DOHH2 (cell line): ENCODE results near the gene CNN3.

Source experiments
- H3F3A ChIP-seq: fragments of 200-600 bp; sonication (generic), shearing (Covaris generic); 2 replicates; pipeline ENCODE4 v1.6.0; 2016; ENCODE audit warnings: antibody characterized with exemption, mild to moderate bottlenecking; ENCODE audit not compliant: control insufficient read depth, insufficient read depth
- H3K27ac ChIP-seq: fragments of 200-600 bp; sonication (generic); 2 replicates; pipeline ENCODE4 v1.5.1; 2014; ENCODE audit warnings: low read depth, mild to moderate bottlenecking, low read length, moderate library complexity
- H3K27me3 ChIP-seq: fragments of 200-600 bp; sonication (generic); 2 replicates; pipeline ENCODE4 v1.6.1; 2014; ENCODE audit warnings: mild to moderate bottlenecking, low read length, mixed read lengths; ENCODE audit not compliant: control insufficient read depth
- H3K36me3 ChIP-seq: fragments of 200-600 bp; sonication (generic); 2 replicates; pipeline ENCODE4 v1.6.1; 2014; ENCODE audit warnings: mild to moderate bottlenecking, low read length, moderate library complexity, mixed read lengths; ENCODE audit not compliant: control insufficient read depth
- H3K4me1 ChIP-seq: fragments of 200-600 bp; sonication (generic); 2 replicates; pipeline ENCODE4 v1.6.1; 2014; ENCODE audit warnings: mild to moderate bottlenecking, low read length, mixed read lengths; ENCODE audit not compliant: control insufficient read depth
- H3K4me2 ChIP-seq: fragments of 200-600 bp; sonication (generic); 2 replicates; pipeline ENCODE4 v1.6.0; 2014; ENCODE audit warnings: mild to moderate bottlenecking, low read length, moderate library complexity
- H3K4me3 ChIP-seq: fragments of 200-600 bp; sonication (generic); 2 replicates; pipeline ENCODE4 v1.5.1; 2014; ENCODE audit warnings: mild to moderate bottlenecking, low read length, mixed read lengths
- H3K79me2 ChIP-seq: fragments of 200-600 bp; sonication (generic); 2 replicates; pipeline ENCODE4 v1.6.1; 2014; ENCODE audit warnings: mild to moderate bottlenecking, low read length, mixed read lengths; ENCODE audit not compliant: control insufficient read depth
- H3K9me2 ChIP-seq: fragments of 200-600 bp; sonication (generic); replicated peaks from 2 replicates; pipeline ENCODE4 v1.6.1; 2014; ENCODE audit warnings: mild to moderate bottlenecking, low read length, mixed read lengths; ENCODE audit not compliant: control insufficient read depth
- H3K9me3 ChIP-seq: fragments of 200-600 bp; sonication (generic); 2 replicates; pipeline ENCODE4 v1.6.1; 2014; ENCODE audit warnings: antibody characterized with exemption, low read length, mixed read lengths; ENCODE audit not compliant: control insufficient read depth, insufficient read depth
- H4K20me1 ChIP-seq: fragments of 200-600 bp; sonication (generic); 2 replicates; pipeline ENCODE4 v1.6.0; 2014; ENCODE audit warnings: low read depth, mild to moderate bottlenecking, antibody characterized with exemption, low read length, moderate library complexity; ENCODE audit not compliant: control insufficient read depth, insufficient read depth
- EZH2phosphoT487 ChIP-seq: fragments of 200-600 bp; sonication (generic); IDR thresholded peaks from 2 replicates; pipeline ENCODE4 v1.6.1; 2017; ENCODE audit warnings: borderline replicate concordance, mild to moderate bottlenecking, antibody characterized with exemption, low read length, moderate library complexity, mixed read lengths
- TF ChIP-seq, protein P1 (sequence below): fragments of 200-600 bp; sonication (generic); IDR thresholded peaks from one replicate; pipeline ENCODE4 v1.5.1; 2014; ENCODE audit warnings: antibody characterized with exemption, mild to moderate bottlenecking, low read depth, low read length; ENCODE audit not compliant: poor library complexity, severe bottlenecking

CNN3 gene

GRCh38 chr1:94926915-94927404 is at the start of gene CNN3:
TSS of gene CNN3 (minus strand) at chr1:94927110. CDS start at chr1:94926894, 216 bp downstream.
- no peak for TF ChIP-seq EZH2phosphoT487
- TF ChIP-seq, protein P1, sequence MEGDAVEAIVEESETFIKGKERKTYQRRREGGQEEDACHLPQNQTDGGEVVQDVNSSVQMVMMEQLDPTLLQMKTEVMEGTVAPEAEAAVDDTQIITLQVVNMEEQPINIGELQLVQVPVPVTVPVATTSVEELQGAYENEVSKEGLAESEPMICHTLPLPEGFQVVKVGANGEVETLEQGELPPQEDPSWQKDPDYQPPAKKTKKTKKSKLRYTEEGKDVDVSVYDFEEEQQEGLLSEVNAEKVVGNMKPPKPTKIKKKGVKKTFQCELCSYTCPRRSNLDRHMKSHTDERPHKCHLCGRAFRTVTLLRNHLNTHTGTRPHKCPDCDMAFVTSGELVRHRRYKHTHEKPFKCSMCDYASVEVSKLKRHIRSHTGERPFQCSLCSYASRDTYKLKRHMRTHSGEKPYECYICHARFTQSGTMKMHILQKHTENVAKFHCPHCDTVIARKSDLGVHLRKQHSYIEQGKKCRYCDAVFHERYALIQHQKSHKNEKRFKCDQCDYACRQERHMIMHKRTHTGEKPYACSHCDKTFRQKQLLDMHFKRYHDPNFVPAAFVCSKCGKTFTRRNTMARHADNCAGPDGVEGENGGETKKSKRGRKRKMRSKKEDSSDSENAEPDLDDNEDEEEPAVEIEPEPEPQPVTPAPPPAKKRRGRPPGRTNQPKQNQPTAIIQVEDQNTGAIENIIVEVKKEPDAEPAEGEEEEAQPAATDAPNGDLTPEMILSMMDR, result no peak
- no peaks in the 10 kb centered on the region for H3K9me3 ChIP-seq
- H3K27me3 ChIP-seq, result peaks cover 6% of the 10 kb centered on the region; the same call in 1 of the 2 replicates
- H3K79me2 ChIP-seq, result no peaks in the 10 kb centered on the region
- no peak within 1 kb of the TSS for H3K27ac ChIP-seq
- H3K9me2 ChIP-seq, result no peaks in the 10 kb centered on the region
- H4K20me1 ChIP-seq, result no peaks in the 10 kb centered on the region
- no peaks in the 10 kb centered on the region for H3K36me3 ChIP-seq
- H3F3A ChIP-seq, result no peaks in the 10 kb centered on the region
- H3K4me1 ChIP-seq, result peaks cover 6% of the 10 kb centered on the region
- H3K4me2 ChIP-seq, result no peak within 1 kb of the TSS
- H3K4me3 ChIP-seq, result no peak within 1 kb of the TSS

DNA sequence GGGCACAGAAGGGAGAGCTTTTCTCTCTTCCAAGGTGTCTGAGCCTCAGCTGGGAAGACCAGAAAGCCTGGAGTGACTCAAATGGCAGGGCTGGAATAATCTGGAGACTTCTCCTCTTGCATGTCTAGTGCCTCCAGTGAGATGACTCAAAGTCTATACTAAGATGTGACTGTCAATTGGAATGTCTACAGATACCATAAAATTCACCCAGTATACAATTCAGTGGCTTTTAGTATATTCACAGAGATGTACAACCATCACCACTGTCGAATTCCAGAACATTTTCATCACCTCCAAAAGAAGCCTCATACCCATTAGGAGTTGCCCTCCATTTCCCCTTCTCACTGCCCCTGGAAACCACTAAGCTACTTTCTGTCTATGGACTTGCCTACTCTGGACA is 47.9 kb upstream of the CNN3 start:
- Histone ChIP-seq H3K36me3 (no peaks in the 10 kb centered on the region), H3K79me2 (no peaks in the 10 kb centered on the region), H3K27ac (no peak overlapping the region), H4K20me1 (no peaks in the 10 kb centered on the region), H3K4me2 (no peak overlapping the region), H3K9me2 (no peaks in the 10 kb centered on the region), H3K4me1 (peaks cover 16% of the 10 kb centered on the region), H3K9me3 (no peaks in the 10 kb centered on the region), H3K27me3 (no peaks in the 10 kb centered on the region), H3F3A (peaks cover 6% of the 10 kb centered on the region), H3K4me3 (no peak overlapping the region)
- no peak for TF ChIP-seq EZH2phosphoT487
- TF ChIP-seq, protein P1, result no peak

- Histone ChIP-seq H3K9me3 (no peaks in the 10 kb centered on the region), H3K4me3 (no peak overlapping the region), H3K4me1 (peaks cover 10% of the 10 kb centered on the region), H3K27me3 (no peaks in the 10 kb centered on the region), H4K20me1 (no peaks in the 10 kb centered on the region), H3K36me3 (no peaks in the 10 kb centered on the region), H3K9me2 (no peaks in the 10 kb centered on the region), H3K79me2 (no peaks in the 10 kb centered on the region), H3F3A (peaks cover 1% of the 10 kb centered on the region), H3K27ac (no peak overlapping the region), H3K4me2 (no peak overlapping the region)
- TF ChIP-seq EZH2phosphoT487, result no peak
- TF ChIP-seq, protein P1, result no peak
These were observed 47.3 kb upstream of the CNN3 start for GRCh38 chr1:94974241-94974640.
